ENCODE data around the gene CACNG7.

CACNG7 gene

DNA sequence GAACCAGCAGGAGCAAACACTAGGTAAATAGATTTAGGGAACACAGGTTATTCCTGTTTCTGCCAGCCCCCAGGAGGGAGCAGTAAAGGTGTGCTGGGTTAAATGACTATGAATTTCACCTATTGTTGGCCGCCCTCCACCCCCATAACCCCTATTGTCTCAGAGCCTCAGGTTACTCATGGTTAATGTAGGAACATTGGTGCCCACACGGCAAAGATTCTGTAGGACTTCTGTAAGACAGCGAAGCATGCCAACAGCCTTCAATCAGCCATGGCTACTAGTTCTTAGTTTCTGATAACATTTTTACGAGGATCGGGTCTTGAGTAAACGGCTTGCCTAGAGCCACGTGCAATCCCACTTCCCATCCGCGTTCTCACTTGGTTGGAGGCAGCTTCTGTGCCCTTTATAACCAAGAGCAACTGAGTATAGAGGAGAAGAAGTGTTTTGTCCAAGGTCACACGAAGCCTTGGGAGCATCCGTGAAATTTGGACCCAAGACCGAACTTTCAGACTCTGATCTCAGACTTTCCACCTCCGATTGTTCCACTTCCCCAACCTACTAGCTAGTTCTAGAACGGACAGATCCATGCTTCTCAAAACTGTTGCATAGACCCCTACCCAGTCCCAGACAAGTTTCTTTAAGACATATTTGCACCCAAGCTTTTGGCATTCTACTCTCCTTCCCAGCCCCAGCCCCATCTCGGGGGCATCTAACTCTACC, 48.5 kb downstream of the CACNG7 start:
- no peak for DNase-seq

DNA sequence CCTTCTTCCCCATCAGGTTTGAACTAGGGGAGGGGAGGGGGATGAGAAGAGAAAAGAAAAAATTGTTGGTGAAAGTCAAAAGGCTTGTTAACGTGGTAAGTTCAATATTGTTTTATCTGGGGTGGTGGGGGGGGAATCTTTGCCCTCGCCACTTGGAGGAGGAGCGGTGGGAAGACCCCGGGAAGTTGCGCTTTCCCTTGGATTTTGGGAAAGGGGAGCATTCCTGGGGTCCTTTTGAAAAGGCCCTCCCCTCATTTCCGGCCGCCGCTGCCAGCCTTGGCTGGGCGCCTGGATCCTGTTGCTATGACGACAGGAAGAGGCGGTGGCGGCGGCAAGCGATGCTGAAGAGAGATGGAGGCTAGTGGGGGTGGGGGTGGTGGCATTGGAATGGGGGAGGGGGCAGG, 49.1 kb downstream of the CACNG7 start:
- DNase-seq, result no peak

DNA sequence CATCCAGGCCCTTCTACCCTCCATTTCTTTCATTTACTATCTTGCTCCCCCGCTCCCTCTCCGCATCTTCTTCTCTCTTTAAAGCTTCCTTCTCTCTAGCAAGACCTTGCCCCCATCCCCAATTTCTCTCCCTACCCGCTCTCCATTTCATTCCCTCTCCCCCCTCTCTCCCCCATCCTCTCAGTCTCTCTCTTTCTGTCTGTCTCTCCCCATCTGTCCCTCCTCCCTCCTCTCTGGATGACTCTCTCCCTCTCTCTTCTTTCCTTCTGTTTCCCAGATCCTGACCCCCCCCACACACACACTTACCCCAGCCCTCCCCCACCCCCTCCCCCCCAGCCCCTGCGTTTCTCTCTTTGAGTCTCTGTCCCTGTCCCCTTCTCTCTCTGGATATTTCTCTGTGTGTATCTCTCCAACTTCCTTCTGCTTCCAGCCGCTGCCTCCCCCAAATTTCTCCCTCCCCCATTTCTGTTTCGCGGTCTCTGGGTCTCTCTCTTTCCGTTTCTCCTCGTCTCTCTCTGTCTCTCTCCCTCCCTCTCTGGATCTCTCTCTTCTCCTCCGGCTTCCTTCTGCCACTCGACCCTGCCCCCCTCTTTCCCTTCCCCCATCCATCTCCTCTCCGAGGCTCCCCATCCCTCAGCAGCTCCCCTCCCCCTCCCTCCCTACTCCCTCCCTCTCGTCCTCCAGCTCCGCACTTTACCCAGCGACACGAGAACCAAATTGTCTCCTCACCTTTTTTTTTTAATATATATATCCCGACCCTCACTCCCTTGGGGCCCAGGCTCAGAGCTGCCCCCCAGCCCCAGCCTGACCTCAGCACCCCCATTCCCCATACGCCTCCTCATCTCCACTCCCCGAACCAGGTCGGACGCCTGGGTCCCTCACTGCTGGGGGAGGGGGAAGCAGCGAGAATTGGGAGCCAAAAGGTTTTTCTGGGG, 50.0 kb downstream of the CACNG7 start:
- DNase-seq, result no peak

DNA sequence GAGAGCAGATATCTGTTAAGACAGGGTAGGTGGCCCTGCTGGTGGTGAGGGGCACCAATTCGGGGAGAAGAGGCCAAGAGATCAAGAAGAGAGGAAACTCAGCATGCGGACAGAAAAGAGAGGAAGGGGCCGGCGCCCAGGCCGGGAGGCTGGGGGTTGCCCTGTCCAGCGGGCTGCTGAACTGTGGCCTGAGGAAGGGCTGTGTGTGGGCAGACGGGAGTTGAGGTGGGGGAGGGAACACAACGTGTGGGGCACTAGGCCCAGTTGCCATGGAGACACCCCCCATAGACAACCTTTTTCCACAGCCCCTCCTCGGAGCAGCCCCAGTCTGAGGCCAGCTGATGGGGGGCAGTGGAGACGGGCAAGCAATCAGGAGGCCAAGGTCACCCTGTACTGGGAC, 51.1 kb downstream of the CACNG7 start:
- no peak for DNase-seq

DNA sequence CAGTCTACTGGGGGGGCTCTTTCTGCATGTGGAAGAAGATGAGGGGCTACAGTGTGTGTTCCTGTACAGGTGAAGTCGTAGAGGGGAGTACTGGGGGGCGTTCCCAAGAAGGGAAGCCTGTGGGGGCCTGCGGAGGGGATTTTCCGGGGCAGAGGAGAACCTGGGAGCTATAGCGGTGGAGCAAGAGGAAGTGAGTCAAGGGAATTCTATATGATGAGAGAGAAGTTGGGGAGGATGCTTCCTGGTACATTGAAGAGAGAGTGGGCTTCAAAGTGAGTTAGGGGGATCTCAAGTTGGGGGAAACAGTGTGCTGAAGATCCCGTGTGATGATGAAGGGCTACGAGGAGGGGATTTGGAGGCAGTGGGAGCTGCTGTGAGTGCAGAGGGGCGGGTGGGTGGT, 51.8 kb downstream of the CACNG7 start:
- no peak for DNase-seq

- DNase-seq, result no peak
Measured at GRCh38 chr19:53961523-53962356, 52.7 kb downstream of the CACNG7 start.

DNA sequence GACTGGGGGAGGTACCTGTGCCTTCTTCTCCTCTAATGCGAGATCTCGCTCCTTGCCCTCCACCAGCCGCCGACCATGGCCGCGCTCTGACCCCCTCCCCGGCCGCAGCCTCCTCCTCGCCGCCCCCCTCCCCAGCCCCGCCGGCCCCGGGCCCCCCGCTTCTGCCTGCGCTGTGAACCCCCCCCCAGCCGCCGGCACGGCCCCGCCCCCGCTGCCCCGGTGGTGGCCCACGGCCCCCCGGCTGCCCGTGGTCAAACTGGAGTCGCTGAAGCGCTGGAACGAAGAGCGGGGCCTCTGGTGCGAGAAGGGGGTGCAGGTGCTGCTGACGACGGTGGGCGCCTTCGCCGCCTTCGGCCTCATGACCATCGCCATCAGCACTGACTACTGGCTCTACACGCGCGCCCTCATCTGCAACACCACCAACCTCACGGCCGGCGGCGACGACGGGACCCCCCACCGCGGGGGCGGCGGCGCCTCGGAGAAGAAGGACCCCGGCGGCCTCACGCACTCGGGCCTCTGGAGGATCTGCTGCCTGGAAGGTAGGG, 53.9 kb downstream of the CACNG7 start, which contains the start of gene CACNG8:
TSS of gene CACNG8 (plus strand) at position 51 of the 545 bp plus-strand sequence.
- no peak for DNase-seq

DNA sequence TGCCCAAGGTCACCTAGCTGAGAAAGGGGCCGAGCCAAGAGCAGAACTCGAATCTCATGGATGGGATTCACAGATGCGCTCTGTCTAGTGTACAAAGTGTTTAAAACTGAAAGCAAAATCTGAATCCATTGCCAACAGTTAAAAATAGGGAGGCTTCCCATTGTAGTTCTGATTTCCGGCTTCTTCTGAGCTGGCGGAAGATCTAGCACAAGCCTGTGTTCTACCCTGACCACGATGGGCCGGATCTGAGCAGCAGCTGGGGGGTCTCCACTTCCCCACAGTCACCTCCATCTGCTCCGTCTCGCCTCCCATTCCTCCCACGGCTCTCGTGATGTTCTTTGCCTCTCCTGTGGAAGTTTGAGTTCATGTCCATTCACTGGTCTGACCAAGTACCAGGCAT, 56.0 kb downstream of the CACNG7 start:
- DNase-seq, result no peak

- DNase-seq, result no peak
Measured at GRCh38 chr19:53966931-53967330, 57.9 kb downstream of the CACNG7 start.

GRCh38 chr19:53969366-53969765, 60.3 kb downstream of the CACNG7 start:
- DNase-seq, result no peak

- peak; percentile 71 to 83 for DNase-seq
Measured at GRCh38 chr19:53971673-53972072, 62.6 kb downstream of the CACNG7 start.

- peak; percentile 77 to 79 for DNase-seq
Measured at GRCh38 chr19:53977429-53977990, 68.4 kb downstream of the CACNG7 start.

DNA sequence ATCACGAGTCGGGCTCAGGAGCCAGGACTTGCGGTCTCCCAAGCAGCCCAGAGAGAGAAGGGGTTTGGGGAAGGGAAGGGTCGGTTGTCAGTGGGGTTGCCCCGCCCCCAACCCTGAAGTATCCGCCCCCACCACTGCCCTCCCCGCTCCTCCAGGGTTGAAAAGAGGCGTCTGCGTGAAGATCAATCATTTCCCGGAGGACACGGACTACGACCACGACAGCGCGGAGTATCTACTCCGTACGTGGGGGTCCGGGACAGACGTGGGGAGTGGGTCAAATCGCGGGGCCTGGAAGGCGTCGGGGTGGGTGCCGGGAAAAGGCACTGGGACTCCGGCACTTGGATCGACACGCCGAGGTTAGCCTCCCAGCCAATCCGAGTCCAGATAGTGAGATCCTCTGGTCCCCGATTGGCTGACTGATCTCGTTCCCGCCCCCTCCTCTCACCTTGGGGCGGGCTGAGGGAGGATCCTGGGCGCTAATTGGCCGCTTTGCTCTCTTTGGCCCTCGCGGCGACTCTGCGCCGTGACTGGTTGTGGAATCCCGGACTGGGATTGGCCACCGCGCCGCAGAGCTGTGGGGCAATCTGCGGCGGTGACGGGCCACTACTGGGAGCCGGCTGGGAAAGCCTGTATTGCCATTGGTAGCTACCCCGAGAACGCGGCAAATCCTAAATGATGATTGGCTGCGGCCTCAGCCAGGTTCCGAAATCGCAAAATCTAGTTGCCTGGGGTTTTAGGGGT, 69.1 kb downstream of the CACNG7 start:
- DNase-seq, result peak; percentile 30 to 57

DNA sequence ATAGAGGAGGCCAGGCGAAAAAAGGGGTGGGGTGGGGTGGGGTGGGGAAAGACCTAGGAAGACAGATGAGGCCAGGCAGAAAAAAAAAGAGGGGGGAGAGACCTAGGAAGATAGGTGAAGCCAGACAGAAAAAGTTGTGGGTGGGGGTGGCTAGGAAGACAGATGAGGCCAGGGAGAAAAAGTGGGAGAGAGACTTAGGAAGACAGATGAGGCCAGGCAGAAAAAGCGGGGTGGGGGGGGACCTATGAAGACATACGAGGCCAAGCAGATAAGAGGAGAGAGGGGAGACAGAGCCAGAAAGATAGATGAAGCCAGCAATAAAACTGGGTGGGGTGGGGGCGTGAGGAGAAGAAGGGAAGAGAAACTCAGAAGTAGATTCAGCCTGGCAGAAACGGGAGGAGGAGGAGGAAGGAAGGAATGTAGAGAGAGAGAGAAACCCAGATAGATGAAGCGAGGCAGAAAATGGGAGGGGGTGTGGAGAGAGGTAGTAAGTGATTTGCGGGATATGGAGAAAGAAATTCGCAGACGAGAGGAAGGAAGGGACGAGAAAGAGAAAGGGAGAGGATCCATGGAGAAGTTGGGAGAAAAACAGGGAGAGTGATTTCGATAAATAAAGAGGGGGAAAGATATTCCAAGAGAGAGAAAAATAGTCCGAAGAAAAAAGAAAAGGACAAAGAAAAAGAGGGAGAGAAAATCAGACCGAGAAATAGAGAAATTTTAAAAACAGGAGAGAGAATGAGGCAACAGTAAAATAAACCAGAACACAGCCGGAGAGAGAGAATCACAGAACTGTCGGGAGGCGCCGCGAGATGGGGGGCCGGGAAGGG, 70.1 kb downstream of the CACNG7 start:
- no peak for DNase-seq

- no peak for DNase-seq
Measured at GRCh38 chr19:53980539-53981375, 71.7 kb downstream of the CACNG7 start.

DNA sequence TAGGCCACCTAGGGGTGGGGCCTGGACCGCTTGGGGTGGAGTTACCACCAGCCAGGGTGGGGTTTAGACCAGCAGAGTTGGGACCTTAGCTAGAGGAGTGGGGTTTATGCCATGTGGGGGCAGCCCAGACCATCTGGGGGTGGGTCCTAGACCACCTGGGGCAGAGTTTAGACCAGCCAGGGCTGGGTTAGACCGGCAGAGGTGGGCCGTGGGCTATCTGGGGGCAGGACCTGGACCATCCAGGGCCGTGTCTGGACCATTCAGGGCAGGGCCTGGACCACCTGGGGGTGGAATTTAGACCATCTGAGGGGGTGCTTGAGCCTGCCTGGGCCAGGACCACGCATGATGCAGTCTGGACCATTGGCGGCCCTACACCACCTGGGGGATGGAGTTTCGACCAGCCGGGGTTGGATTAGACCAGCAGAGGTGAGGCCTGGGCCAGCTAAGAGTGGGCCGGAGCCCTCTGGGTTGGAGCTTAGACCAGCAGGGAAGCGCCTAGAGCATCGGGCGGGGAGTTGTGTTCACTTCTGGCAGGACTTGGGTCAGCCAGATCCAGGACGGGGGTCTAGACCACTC, 72.4 kb downstream of the CACNG7 start:
- no peak for DNase-seq

GRCh38 chr19:53982001-53982451, 72.9 kb downstream of the CACNG7 start:
- DNase-seq, result no peak

DNA sequence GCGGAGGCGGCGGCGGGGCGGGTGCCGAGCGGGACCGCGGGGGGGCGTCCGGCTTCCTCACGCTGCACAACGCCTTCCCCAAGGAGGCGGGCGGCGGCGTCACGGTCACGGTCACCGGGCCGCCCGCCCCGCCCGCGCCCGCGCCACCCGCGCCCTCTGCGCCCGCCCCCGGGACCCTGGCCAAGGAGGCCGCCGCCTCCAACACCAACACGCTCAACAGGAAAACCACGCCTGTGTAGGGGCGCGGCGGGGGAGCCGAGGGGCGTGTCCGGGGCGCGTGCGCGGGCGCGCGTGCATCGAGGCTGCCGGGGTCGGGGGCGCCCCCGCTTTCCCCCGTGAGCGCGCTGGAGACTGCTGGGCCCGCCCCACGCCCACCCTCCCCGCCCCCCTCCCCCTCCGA, 73.5 kb downstream of the CACNG7 start:
- no peak for DNase-seq

Measured in inflammatory macrophage (primary cell).